Lower leg skin (tissue), 4 donors: ENCODE results near the gene NR6A1. TPM values are rescaled to one million over a fixed set of nuclear protein-coding genes. Genes with fewer than 3 reads are reported as not detected.
A peak's percentile ranks its signal among the peaks of the same experiment; 100 is the strongest.

Experiments
- DNase-seq, 2 donors: peaks; one replicate each; pipeline ENCODE4 v3.0.0-alpha.2; 2019; ENCODE audit warnings: low spot score in 2 of 2
- H3K4me3 ChIP-seq: fragments of 200-600 bp; sonication (generic); 2 replicates; pipeline ENCODE4 v1.5.1; 2017; ENCODE audit warnings: mild to moderate bottlenecking, low read depth; ENCODE audit not compliant: poor library complexity, severe bottlenecking
- POLR2A ChIP-seq, 2 donors: fragments of 450-650 bp; IDR thresholded peaks; one replicate each; pipeline ENCODE4 v1.6.1; 2016 to 2017; ENCODE audit warnings: antibody characterized with exemption in 2 of 2, mild to moderate bottlenecking in 1 of 2, moderate library complexity in 1 of 2
- WGBS, 2 donors: methylation state at CpG; one replicate each; pipeline ENCODE4 v1.1.5; 2018; 5-methylcytosine and 5-hydroxymethylcytosine counted together
- intact Hi-C: fragments of 100-400 bp; cut with DNase I; formaldehyde crosslinking; loops from one replicate; pipeline ENCODE4 v1.15.0; 2023; ENCODE audit warnings: low total_unique reads
- total RNA-seq, 4 donors: library from RNA; depleted of rRNA; stranded (reverse); fragments of >200 nt; gene quantifications; one replicate each; pipeline ENCODE4 v1.1.0, GENCODE V29; 2016
- TF ChIP-seq, protein P1 (sequence below), 3 donors: fragments of 450-650 bp; IDR thresholded peaks; one replicate each; pipeline ENCODE4 v1.5.1; 2016; ENCODE audit warnings: antibody characterized with exemption in 3 of 3, mild to moderate bottlenecking in 3 of 3, moderate library complexity in 2 of 3

NR6A1 gene
- total RNA-seq, 4 donors from 2014 or later, result 3.0 to 4.9 (median 3.8) TPM

DNA sequence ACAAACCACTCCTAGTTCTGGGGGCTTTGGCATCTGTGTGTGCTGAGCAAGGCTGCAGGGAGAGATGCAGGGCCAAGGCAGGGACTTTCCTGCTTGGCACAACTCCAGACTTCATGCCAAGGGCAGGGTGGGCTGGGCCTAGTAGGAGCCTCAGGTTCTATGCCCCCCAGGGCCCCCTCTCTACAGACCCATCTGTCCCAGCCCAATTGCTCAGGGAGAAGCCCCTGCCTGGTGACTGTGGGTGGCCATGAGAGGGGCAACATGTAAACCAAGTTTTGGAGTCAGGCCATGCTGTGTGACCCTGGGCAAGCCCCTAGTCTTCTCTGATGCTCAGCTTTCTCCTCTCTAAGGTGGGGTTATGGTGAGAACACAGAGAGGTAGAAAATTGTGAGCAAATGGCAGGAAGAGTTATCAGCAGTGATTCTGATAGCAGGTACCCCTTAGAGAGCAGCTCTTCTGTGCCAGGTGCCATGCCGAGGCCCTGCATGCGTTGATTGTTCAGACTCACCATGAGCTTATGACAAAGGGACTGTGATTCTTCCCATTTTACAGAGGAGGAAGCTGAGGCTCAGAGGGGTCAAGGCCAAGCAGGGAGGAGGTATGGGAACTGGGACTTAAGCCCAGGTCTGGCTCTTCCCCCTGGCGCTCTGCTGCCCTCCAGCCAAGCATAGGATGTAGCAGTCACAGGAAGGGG is 11.0 kb upstream of the NR6A1 start:
- WGBS, 2 donors, result 73 to 80% methylated on average over 3 of the region's 3 CpGs
- TF ChIP-seq, protein P1, sequence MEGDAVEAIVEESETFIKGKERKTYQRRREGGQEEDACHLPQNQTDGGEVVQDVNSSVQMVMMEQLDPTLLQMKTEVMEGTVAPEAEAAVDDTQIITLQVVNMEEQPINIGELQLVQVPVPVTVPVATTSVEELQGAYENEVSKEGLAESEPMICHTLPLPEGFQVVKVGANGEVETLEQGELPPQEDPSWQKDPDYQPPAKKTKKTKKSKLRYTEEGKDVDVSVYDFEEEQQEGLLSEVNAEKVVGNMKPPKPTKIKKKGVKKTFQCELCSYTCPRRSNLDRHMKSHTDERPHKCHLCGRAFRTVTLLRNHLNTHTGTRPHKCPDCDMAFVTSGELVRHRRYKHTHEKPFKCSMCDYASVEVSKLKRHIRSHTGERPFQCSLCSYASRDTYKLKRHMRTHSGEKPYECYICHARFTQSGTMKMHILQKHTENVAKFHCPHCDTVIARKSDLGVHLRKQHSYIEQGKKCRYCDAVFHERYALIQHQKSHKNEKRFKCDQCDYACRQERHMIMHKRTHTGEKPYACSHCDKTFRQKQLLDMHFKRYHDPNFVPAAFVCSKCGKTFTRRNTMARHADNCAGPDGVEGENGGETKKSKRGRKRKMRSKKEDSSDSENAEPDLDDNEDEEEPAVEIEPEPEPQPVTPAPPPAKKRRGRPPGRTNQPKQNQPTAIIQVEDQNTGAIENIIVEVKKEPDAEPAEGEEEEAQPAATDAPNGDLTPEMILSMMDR (IDR thresholded peaks at IDR 0.05), result no peak
- TF ChIP-seq POLR2A (IDR thresholded peaks at IDR 0.05), result no peak
- H3K4me3 ChIP-seq, result no peak overlapping the region
- DNase-seq, result peak in 1 of 2 donors; percentile 82
- intact Hi-C loops, result no loop called here

DNA sequence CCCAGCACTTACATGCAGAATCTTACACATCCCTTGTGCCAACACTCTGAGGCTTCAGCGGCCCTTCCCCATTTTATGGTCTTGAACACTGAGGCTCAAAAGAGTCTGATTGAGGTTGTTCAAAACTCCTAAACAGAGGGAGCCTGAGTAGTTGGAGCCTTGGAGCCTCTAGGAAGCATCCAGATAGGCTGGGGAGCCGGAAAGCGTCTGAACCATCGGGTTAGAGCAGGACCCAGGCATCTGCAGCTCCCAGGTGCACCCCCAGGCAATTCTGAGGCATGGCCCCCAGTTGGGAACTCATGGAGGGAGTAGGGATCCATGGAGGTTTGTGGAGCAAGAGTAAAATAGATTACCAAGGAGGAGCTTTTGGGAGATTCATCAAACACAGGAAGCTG is 9.6 kb upstream of the NR6A1 start:
- H3K4me3 ChIP-seq, result no peak overlapping the region
- 83 to 85% methylated on average over 4 of the region's 4 CpGs for WGBS, 2 donors
- DNase-seq, result peak in 1 of 2 donors; percentile 64
- intact Hi-C loops, result no loop called here
- TF ChIP-seq, protein P1 (IDR thresholded peaks at IDR 0.05), result no peak
- TF ChIP-seq POLR2A (IDR thresholded peaks at IDR 0.05), result no peak

DNA sequence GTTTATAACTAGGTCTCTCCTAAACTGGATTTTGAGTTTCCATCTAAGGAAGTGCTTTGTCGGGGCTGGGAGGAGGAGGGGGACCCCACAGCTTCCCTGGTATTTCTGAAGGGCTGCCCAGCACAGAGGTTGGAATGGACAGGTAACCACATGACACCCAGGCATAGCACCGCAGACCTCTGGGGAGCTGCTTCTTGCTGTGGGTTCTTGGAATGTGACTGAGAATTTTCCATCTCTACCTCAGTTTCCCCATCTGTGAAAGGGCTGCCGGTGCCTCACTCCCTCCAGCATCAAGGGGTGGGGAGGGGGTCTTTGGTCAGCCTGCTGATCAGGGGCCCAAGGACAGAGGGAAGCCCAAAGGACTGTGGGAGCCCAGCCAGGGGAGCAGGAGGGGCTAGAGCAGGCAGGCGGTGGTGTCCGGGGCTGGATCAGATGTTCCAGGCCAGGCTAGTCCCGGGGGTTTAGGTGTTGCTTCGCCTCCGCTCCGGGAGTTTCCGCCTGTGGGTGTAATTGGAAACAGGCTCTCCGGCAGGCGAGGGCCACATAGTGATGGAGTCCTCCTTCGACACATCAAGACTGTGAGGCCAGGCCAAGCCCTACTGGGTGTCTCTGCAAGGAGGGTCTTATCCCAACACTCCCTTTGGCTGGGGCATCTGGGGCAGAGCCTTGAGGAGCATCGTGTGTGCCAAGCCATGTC is 9.1 kb upstream of the NR6A1 start:
- WGBS, 2 donors, result 59 to 61% methylated on average over 8 to 14 of the region's 14 CpGs
- no peak overlapping the region for H3K4me3 ChIP-seq
- peak; percentile 31 to 91 for DNase-seq
- TF ChIP-seq POLR2A (IDR thresholded peaks at IDR 0.05), result no peak
- TF ChIP-seq, protein P1 (IDR thresholded peaks at IDR 0.05), result no peak
- intact Hi-C loops, result no loop called here

DNA sequence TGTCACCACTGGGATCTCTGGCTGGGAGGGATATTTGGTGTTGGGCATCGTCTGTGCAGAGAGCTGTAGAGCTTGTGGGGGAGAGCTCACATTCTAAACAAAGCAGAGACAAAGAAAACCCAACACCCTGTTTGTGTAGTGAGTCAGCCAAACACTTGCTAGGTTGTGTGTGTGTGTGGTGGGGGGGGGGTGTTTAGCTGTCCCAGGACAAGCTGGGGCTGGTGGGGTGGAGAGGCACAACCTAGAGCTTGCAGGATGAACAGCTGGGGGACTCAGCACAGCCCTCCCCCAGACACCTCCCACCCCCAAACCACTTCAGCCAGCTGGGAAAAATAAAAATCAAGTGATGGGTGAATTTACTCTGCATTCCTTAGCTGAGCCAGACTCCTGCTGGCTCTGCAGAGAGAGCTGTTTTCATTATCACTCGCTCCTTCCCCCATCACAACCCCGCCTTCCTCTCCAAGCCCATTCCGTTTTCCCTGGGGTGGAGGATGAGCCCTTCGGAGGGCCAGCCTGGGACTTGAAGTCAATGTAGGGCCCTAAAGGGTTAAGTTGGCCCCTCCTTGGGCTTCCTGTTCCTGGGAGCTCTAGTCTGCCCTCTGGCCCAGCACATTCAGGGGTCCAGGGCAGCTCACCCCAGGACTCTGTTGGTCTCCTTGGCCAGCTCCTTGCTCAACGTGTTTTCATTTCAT is 8.4 kb upstream of the NR6A1 start:
- intact Hi-C loops, result loop anchor here (10.0 kb wide), 1 partner anchor 595 kb away; no protein-coding TSS in a partner anchor
- no peak overlapping the region for H3K4me3 ChIP-seq

DNA sequence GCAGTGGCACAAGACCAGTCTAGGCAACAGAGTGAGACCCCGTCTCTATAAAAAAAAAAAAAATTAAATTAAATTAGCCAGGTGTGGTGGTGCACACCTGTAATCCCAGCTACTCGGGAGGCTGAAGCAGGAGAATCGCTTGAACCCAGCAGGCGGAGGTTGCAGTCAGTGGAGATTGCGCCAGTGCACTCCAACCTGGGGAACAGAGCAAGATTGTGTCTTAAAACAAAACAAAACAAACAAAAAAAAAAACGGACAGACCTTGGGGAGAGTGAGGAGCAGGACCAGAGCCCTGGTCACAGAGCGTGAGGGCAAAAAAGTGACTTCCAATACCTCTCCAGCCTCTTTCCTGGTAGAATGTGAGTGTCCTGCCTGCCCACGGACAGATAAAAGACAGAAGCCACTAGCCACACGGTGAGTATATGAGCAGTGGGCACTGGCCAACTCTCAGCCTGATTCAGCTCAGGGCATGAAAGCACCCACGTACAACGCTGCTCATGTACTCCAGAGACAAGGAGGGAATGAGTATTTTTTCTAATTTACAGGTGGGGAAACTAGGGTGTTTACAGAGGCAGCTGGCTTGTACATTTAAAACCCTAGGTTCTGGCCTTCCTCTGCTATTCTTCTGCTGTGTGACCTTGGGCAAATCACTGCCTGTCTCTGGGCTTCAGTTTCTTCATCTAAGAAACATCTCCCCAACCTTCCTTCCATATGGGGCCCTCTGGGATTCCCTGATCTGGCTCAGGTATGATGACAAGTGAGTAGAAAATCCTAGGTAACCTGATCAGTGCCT is 7.7 kb upstream of the NR6A1 start:
- WGBS, 2 donors, result 74 to 78% methylated on average over 11 of the region's 11 CpGs
- TF ChIP-seq, protein P1 (IDR thresholded peaks at IDR 0.05), result no peak
- no peak for TF ChIP-seq POLR2A (IDR thresholded peaks at IDR 0.05)
- intact Hi-C loops, result loop anchor here (10.0 kb wide), 1 partner anchor 596 kb away; no protein-coding TSS in a partner anchor
- DNase-seq, result peak; percentile 12 to 74
- H3K4me3 ChIP-seq, result no peak overlapping the region

More for the DNA sequence above, 8.4 kb upstream of the NR6A1 start:
- WGBS, 2 donors, result 19 to 25% methylated on average over 6 of the region's 6 CpGs
- no peak for TF ChIP-seq POLR2A (IDR thresholded peaks at IDR 0.05)
- TF ChIP-seq, protein P1 (IDR thresholded peaks at IDR 0.05), result no peak
- peak; percentile 13 to 82 for DNase-seq
